NB4 (cell line): ENCODE measurements around the gene SH3GL3.

Source experiments
- DNase-seq: peaks from one replicate; pipeline ENCODE4 v3.0.0; 2010; ENCODE audit warnings: low read depth
- H3K4me3 ChIP-seq: one replicate; pipeline ENCODE4 v1.5.1; 2011; ENCODE audit warnings: mild to moderate bottlenecking, low read depth, low read length, moderate library complexity
- CTCF ChIP-seq: IDR thresholded peaks from one replicate; pipeline ENCODE4 v1.5.1; 2012; ENCODE audit warnings: low read depth, low read length
- MYC ChIP-seq: IDR thresholded peaks from 2 replicates; pipeline ENCODE4 v1.6.1; 2011; ENCODE audit warnings: low read depth, low read length
- POLR2A ChIP-seq: IDR thresholded peaks from 2 replicates; pipeline ENCODE4 v1.6.1; 2011; ENCODE audit warnings: mild to moderate bottlenecking; ENCODE audit not compliant: insufficient read length; ENCODE audit errors: extremely low read depth
- TF ChIP-seq, protein P1 (sequence below): IDR thresholded peaks from 2 replicates; pipeline ENCODE4 v1.6.1; 2011; ENCODE audit warnings: low read depth, low read length

SH3GL3 gene

DNA sequence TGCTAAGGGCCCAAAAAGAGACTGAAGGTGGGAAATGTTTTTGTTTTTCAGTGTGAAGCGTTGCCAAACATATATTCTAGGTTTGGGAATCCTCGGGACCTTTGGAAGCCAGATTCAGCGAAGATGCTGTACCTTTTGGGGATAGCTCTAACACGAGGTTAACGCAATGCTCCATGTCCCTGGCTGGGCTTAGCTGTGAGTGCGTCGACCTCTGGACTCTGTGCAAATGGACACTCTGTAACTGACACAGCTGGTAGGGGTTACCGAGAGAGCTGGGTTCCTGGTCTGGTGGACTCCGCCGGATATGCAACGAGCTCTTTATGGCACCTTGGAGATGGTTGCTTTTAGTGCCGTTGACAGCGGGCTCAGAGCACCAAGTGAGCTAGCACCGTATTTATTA, 724 bp upstream of the SH3GL3 start:
- no peak for DNase-seq
- no peak overlapping the region for H3K4me3 ChIP-seq
- TF ChIP-seq POLR2A, result no peak
- TF ChIP-seq CTCF, result no peak
- TF ChIP-seq MYC, result no peak
- TF ChIP-seq, protein P1, sequence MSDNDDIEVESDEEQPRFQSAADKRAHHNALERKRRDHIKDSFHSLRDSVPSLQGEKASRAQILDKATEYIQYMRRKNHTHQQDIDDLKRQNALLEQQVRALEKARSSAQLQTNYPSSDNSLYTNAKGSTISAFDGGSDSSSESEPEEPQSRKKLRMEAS, result no peak

GRCh38 chr15:83449250-83449671, 2.1 kb downstream of the SH3GL3 start:
- TF ChIP-seq CTCF (no peak), MYC (no peak), POLR2A (no peak)
- TF ChIP-seq, protein P1, result no peak
- H3K4me3 ChIP-seq, result no peak overlapping the region
- no peak for DNase-seq

GRCh38 chr15:83449937-83450506, 2.9 kb downstream of the SH3GL3 start:
- DNase-seq, result no peak
- H3K4me3 ChIP-seq, result no peak overlapping the region
- no peak for TF ChIP-seq POLR2A
- TF ChIP-seq, protein P1, result no peak
- no peak for TF ChIP-seq CTCF
- TF ChIP-seq MYC, result no peak

- DNase-seq, result no peak
- TF ChIP-seq, protein P1, result no peak
- no peak for TF ChIP-seq MYC
- TF ChIP-seq POLR2A, result no peak
- no peak for TF ChIP-seq CTCF
- H3K4me3 ChIP-seq, result no peak overlapping the region
These were observed 10.0 kb downstream of the SH3GL3 start for GRCh38 chr15:83457149-83457548.

- no peak for DNase-seq
- TF ChIP-seq CTCF (no peak), POLR2A (no peak), MYC (no peak)
- TF ChIP-seq, protein P1, result no peak
- no peak overlapping the region for H3K4me3 ChIP-seq
These were observed 11.2 kb downstream of the SH3GL3 start for GRCh38 chr15:83458381-83458780.

GRCh38 chr15:83462026-83462425, 14.9 kb downstream of the SH3GL3 start:
- TF ChIP-seq CTCF (no peak), POLR2A (no peak), MYC (no peak)
- TF ChIP-seq, protein P1, result no peak
- no peak overlapping the region for H3K4me3 ChIP-seq
- DNase-seq, result no peak
